GM12878 (cell line): ENCODE measurements around the gene SLCO3A1. TPM values are rescaled to one million over a fixed set of nuclear protein-coding genes. Genes with fewer than 3 reads are reported as not detected.

Source experiments
- ATAC-seq: fragments of 200-7000 bp; cut with Tn5 transposase; 3 replicates; pipeline ENCODE4 v1.9.1; 2020; ENCODE audit warnings: mild to moderate bottlenecking, moderate library complexity
- BruUV-seq: library from RNA; stranded (reverse); fragments of 400-500 nt; replicated peaks from 2 replicates; lab custom pipeline; 2021; lab: Mats Ljungman, UMichigan
- CTCF ChIA-PET: fragments of 300-600 bp; sonication (Branson Sonifier 250); formaldehyde crosslinking; extraction: SDS; loops from one replicate; lab custom pipeline; 2021; ENCODE audit warnings: inconsistent platforms; lab: Yijun Ruan, JAX
- POLR2A ChIA-PET: fragments of 350-600 bp; formaldehyde crosslinking; extraction: SDS; loops from one replicate; lab custom pipeline; 2021; ENCODE audit warnings: inconsistent platforms; lab: Charles Lee
- RAD21 ChIA-PET: fragments of 300-600 bp; sonication (Branson Sonifier 250); formaldehyde crosslinking; loops from one replicate; lab custom pipeline; 2023; ENCODE audit warnings: antibody characterized with exemption; ENCODE audit not compliant: unreplicated experiment; lab: Charles Lee
- SMC1A ChIA-PET: fragments of 300-600 bp; sonication (Branson Sonifier 250); formaldehyde crosslinking; loops from one replicate; lab custom pipeline; 2023; ENCODE audit not compliant: unreplicated experiment, uncharacterized antibody; lab: Charles Lee
- DNase-seq: peaks from one replicate; pipeline ENCODE4 v3.0.0-alpha.2; 2011; ENCODE audit warnings: low read depth, low spot score
- FAIRE-seq: peaks from 3 replicates; lab custom pipeline; 2011; peaks lifted over from hg19 to GRCh38; lab: Jason Lieb, UNC
- H2AFZ ChIP-seq: 2 replicates; pipeline ENCODE4 v1.6.0; 2011; ENCODE audit warnings: low read depth, low read length, control low read depth; ENCODE audit not compliant: control insufficient read depth
- H3K27ac ChIP-seq: 2 replicates; pipeline ENCODE4 v1.5.1; 2011; ENCODE audit warnings: control low read depth; ENCODE audit not compliant: control insufficient read depth, insufficient read depth
- H3K27me3 ChIP-seq, 2 experiments: replicated peaks in 1 of 2; 2 replicates each; pipeline versions ENCODE4 v1.6.0 to v1.6.1; 2011; ENCODE audit warnings: low read length in 1 of 2; ENCODE audit not compliant: control insufficient read depth in 2 of 2, insufficient read depth in 2 of 2
- H3K36me3 ChIP-seq, 2 experiments: 2 replicates each; pipeline ENCODE4 v1.5.1; 2011; ENCODE audit warnings: low read length in 1 of 2; ENCODE audit not compliant: control insufficient read depth in 2 of 2, insufficient read depth in 2 of 2
- H3K4me1 ChIP-seq: 2 replicates; pipeline ENCODE4 v1.6.1; 2011; ENCODE audit warnings: mild to moderate bottlenecking, low read length, moderate library complexity, mixed read lengths; ENCODE audit not compliant: control insufficient read depth, insufficient read depth
- H3K4me2 ChIP-seq: 2 replicates; pipeline ENCODE4 v1.6.0; 2011; ENCODE audit warnings: control low read depth; ENCODE audit not compliant: control insufficient read depth, insufficient read depth
- H3K4me3 ChIP-seq: fragments of 200-600 bp; sonication (generic); 2 replicates; pipeline ENCODE4 v1.5.1; 2016
- H3K79me2 ChIP-seq: 2 replicates; pipeline ENCODE4 v1.6.0; 2011; ENCODE audit warnings: low read length; ENCODE audit not compliant: control insufficient read depth, insufficient read depth
- H3K9ac ChIP-seq: 2 replicates; pipeline ENCODE4 v1.8.0; 2011; ENCODE audit warnings: low read length, control low read depth, mixed read lengths; ENCODE audit not compliant: control insufficient read depth, insufficient read depth
- H3K9me3 ChIP-seq: replicated peaks from 3 replicates; pipeline ENCODE4 v1.5.1; 2011; ENCODE audit warnings: mild to moderate bottlenecking, low read length; ENCODE audit not compliant: control insufficient read depth, insufficient read depth
- H4K20me1 ChIP-seq: 2 replicates; pipeline ENCODE4 v1.6.0; 2011; ENCODE audit not compliant: control insufficient read depth, insufficient read depth
- ASH2L ChIP-seq: fragments of 300-600, 200-600 bp; sonication (generic); IDR thresholded peaks from 2 replicates; pipeline ENCODE4 v1.6.1; 2017; ENCODE audit warnings: low read depth, mild to moderate bottlenecking, borderline replicate concordance
- BRCA1 ChIP-seq: IDR thresholded peaks from 2 replicates; pipeline ENCODE4 v1.6.1; 2011; ENCODE audit warnings: low read depth, low read length, improper control_type of control experiment
- CBX3 ChIP-seq: fragments of 200-600 bp; sonication (generic); IDR thresholded peaks from 2 replicates; pipeline ENCODE4 v1.6.1; 2016; ENCODE audit warnings: low read depth, borderline replicate concordance
- EP300 ChIP-seq, 2 experiments: fragments of 150-350 bp in 1 of 2; IDR thresholded peaks; 2 replicates each; pipeline ENCODE4 v1.6.1; 2011 to 2012; ENCODE audit warnings: low read depth in 2 of 2, low read length in 2 of 2, borderline replicate concordance in 1 of 2, improper control_type of control experiment in 1 of 2, inconsistent platforms in 1 of 2; ENCODE audit not compliant: control insufficient read depth in 1 of 2
- HDAC6 ChIP-seq: fragments of 200-600 bp; sonication (generic); IDR thresholded peaks from one replicate; pipeline ENCODE4 v1.8.0; 2017; ENCODE audit warnings: antibody characterized with exemption; ENCODE audit not compliant: unreplicated experiment
- HSF1 ChIP-seq: fragments of 150-350 bp; IDR thresholded peaks from 2 replicates; pipeline ENCODE4 v1.6.1; 2014; ENCODE audit warnings: mild to moderate bottlenecking, low read depth, low read length
- MYB ChIP-seq: fragments of 150-350 bp; IDR thresholded peaks from 2 replicates; pipeline ENCODE4 v1.6.1; 2014; ENCODE audit warnings: mild to moderate bottlenecking, low read depth, low read length, borderline replicate concordance
- MYC ChIP-seq: IDR thresholded peaks from 2 replicates; pipeline ENCODE4 v1.6.1; 2011; ENCODE audit warnings: mild to moderate bottlenecking, low read length, moderate library complexity, inconsistent platforms; ENCODE audit not compliant: insufficient read depth, insufficient replicate concordance, insufficient read length, severe bottlenecking
- POLR2AphosphoS2 ChIP-seq: IDR thresholded peaks from 2 replicates; pipeline ENCODE4 v1.6.1; 2011; ENCODE audit warnings: low read depth, mild to moderate bottlenecking, low read length, improper control_type of control experiment, moderate library complexity
- RAD21 ChIP-seq: IDR thresholded peaks from 2 replicates; pipeline ENCODE4 v1.6.1; 2011; ENCODE audit warnings: mild to moderate bottlenecking, low read depth, low read length, moderate library complexity; ENCODE audit not compliant: insufficient read depth
- TARDBP ChIP-seq: IDR thresholded peaks from 2 replicates; pipeline ENCODE4 v1.6.1; 2016; ENCODE audit warnings: borderline replicate concordance
- WRNIP1 ChIP-seq: IDR thresholded peaks from 2 replicates; pipeline ENCODE4 v1.6.1; 2011; ENCODE audit warnings: low read depth, low read length, improper control_type of control experiment, borderline replicate concordance
- WGBS: methylation state at CpG from one replicate; pipeline ENCODE4 v1.1.6; 2016; ENCODE audit warnings: low lambda C conversion rate; ENCODE audit not compliant: insufficient replicate concordance, insufficient coverage; ENCODE audit errors: missing lambda C conversion rate; 5-methylcytosine and 5-hydroxymethylcytosine counted together
- in situ Hi-C: fragments of 300-500 bp; cut with MboI; formaldehyde crosslinking; loops from 9 replicates; pipeline ENCODE4 v1.14.3; 2018; ENCODE audit warnings: mixed read lengths
- intact Hi-C: fragments of 100-400 bp; cut with micrococcal nuclease; formaldehyde crosslinking; loops from one replicate; pipeline ENCODE4 v1.14.2; 2022; ENCODE audit not compliant: unreplicated experiment
- polyA plus RNA-seq, 11 experiments: library from polyadenylated mRNA; depleted of rRNA in 4 of 11; unstranded in 6 of 11; stranded (reverse) in 5 of 11; fragments of >200 nt; fragmentation: Nextera tagmentation in 4 of 11; fragmentation: Illumina TruSeq in 1 of 11; extraction: Ambion mirVana in 4 of 11; extraction: Trizol in 1 of 11; gene quantifications; 1 replicate in 1 of 11; 2 replicates in 10 of 11; pipeline versions ENCODE4 v1.2.1 to v1.2.3, GENCODE V29; 2011 to 2016; ENCODE audit warnings: inconsistent platforms in 2 of 11, missing spikeins in 2 of 11, low read depth in 1 of 11
- total RNA-seq, 4 experiments: library from RNA; depleted of rRNA in 3 of 4; stranded (reverse); fragments of >200 nt in 3 of 4; fragmentation: Illumina TruSeq in 1 of 4; extraction: Trizol in 1 of 4; gene quantifications; 2 replicates each; pipeline versions ENCODE4 v1.2.1 to v1.2.3, GENCODE V29; 2013 to 2021

Gene SLCO3A1
- total and polyA plus RNA-seq, 10 of the 15 experiments (the other 5 are each of a cell fraction or from before 2014, with no cell fraction given) = 0.05 to 5.9 (median 0.31) TPM

- DNase-seq (no peak), ATAC-seq (no peak), FAIRE-seq (no peak)
- intact Hi-C loops (no loop called here), in situ Hi-C loops (no loop called here)
- H3K4me2 ChIP-seq = no peak overlapping the region
- no peaks in the 10 kb centered on the region for H3K79me2 ChIP-seq
- no TSS peak for BruUV-seq
- ChIA-PET RAD21 (interaction anchor here (0.9 kb wide), 1 partner anchor 19 kb away, joined by 3 read pairs; no protein-coding TSS in a partner anchor), POLR2A (no interaction called here), SMC1A (interaction anchor here (1.4 kb wide), 1 partner anchor 9 kb away, joined by 3 read pairs; no protein-coding TSS in a partner anchor), CTCF (interaction anchor here (0.6 to 1.6 kb wide), 3 partner anchors 12 to 911 kb away, joined by 3 to 4 read pairs (median 3); no protein-coding TSS in a partner anchor)
- no peak overlapping the region for H3K9ac ChIP-seq
- 57% methylated on average over 8 of the region's 8 CpGs for whole genome bisulfite sequencing
- H3K27ac ChIP-seq = no peak overlapping the region
- no peak overlapping the region for H3K4me3 ChIP-seq
- no peaks in the 10 kb centered on the region for H3K4me1 ChIP-seq
- H3K27me3 ChIP-seq = no peaks in the 10 kb centered on the region
- no peaks in the 10 kb centered on the region for H3K9me3 ChIP-seq
- no peak overlapping the region for H2AFZ ChIP-seq
- H4K20me1 ChIP-seq = no peaks in the 10 kb centered on the region
- TF ChIP-seq CBX3 (no peak), WRNIP1 (no peak), MYB (no peak), HSF1 (no peak), EP300 (IDR thresholded peaks at IDR 0.05; ENCODE audit: borderline replicate concordance in 1 of 2, control insufficient read depth in 1 of 2, low read depth in 2 of 2, low read length in 2 of 2) (no peak), POLR2AphosphoS2 (no peak), MYC (no peak), RAD21 (no peak), ASH2L (no peak), BRCA1 (no peak), TARDBP (no peak), HDAC6 (no peak)
- H3K36me3 ChIP-seq = no peaks in the 10 kb centered on the region
Observed at GRCh38 chr15:91867581-91868026, 14.1 kb downstream of the SLCO3A1 start.
